Karpas-422 (cell line): ENCODE results near the gene CLASP1. TPM values are rescaled to one million over a fixed set of nuclear protein-coding genes. Genes with fewer than 3 reads are reported as not detected.

Source experiments
- DNase-seq: peaks from one replicate; pipeline ENCODE4 v3.0.0-alpha.2; 2015
- H2AFZ ChIP-seq: fragments of 200-600 bp; sonication (generic); 2 replicates; pipeline ENCODE4 v1.6.1; 2014; ENCODE audit warnings: antibody characterized with exemption, low read length, mixed read lengths
- H3K27ac ChIP-seq: fragments of 200-600 bp; sonication (generic); 2 replicates; pipeline ENCODE4 v1.5.1; 2014; ENCODE audit warnings: mild to moderate bottlenecking, low read length, moderate library complexity
- H3K27me3 ChIP-seq: fragments of 200-600 bp; sonication (generic); 2 replicates; pipeline ENCODE4 v1.6.1; 2014; ENCODE audit warnings: low read length, mixed read lengths
- H3K36me3 ChIP-seq: fragments of 200-600 bp; sonication (generic); 2 replicates; pipeline ENCODE4 v1.6.1; 2014; ENCODE audit warnings: low read length, mixed read lengths; ENCODE audit not compliant: insufficient read depth
- H3K4me1 ChIP-seq: fragments of 200-600 bp; sonication (generic); 2 replicates; pipeline ENCODE4 v1.6.1; 2014; ENCODE audit warnings: mild to moderate bottlenecking, low read length, mixed read lengths
- H3K4me2 ChIP-seq: fragments of 200-600 bp; sonication (generic); 2 replicates; pipeline ENCODE4 v1.6.1; 2014; ENCODE audit warnings: low read length, low read depth, mild to moderate bottlenecking; ENCODE audit not compliant: poor library complexity, severe bottlenecking
- H3K4me3 ChIP-seq: fragments of 200-600 bp; sonication (generic); 2 replicates; pipeline ENCODE4 v1.5.1; 2014; ENCODE audit warnings: mild to moderate bottlenecking, antibody characterized with exemption, low read length, mixed read lengths
- H3K79me2 ChIP-seq: fragments of 200-600 bp; sonication (generic); 2 replicates; pipeline ENCODE4 v1.6.1; 2014; ENCODE audit warnings: mild to moderate bottlenecking, low read length, mixed read lengths
- H3K9ac ChIP-seq: fragments of 200-600 bp; sonication (generic); 2 replicates; pipeline ENCODE4 v1.6.0; 2014; ENCODE audit warnings: low read length
- H3K9me2 ChIP-seq: fragments of 200-600 bp; sonication (generic), shearing (Covaris generic); replicated peaks from 2 replicates; pipeline ENCODE4 v1.6.0; 2014; ENCODE audit warnings: mild to moderate bottlenecking, low read length, moderate library complexity; ENCODE audit not compliant: insufficient read depth
- H3K9me3 ChIP-seq: fragments of 300-700, 200-600 bp; sonication (generic); 2 replicates; pipeline ENCODE4 v1.6.1; 2014; ENCODE audit warnings: low read length, mixed read lengths
- H4K20me1 ChIP-seq: fragments of 200-600 bp; sonication (generic); 2 replicates; pipeline ENCODE4 v1.6.1; 2014; ENCODE audit warnings: mild to moderate bottlenecking, antibody characterized with exemption, low read length, low read depth; ENCODE audit not compliant: insufficient read depth
- total RNA-seq: library from RNA; depleted of rRNA; stranded (reverse); fragments of >200 nt; shearing (Covaris generic); gene quantifications from 2 replicates; pipeline ENCODE4 v1.2.3, GENCODE V29; 2014; ENCODE audit warnings: low replicate concordance

The CLASP1 gene
- total RNA-seq, 1 experiment from 2014 or later = 102 TPM

- H3K4me2 ChIP-seq = no peak overlapping the region
- no peaks in the 10 kb centered on the region for H3K4me1 ChIP-seq
- H2AFZ ChIP-seq = no peak overlapping the region
- H3K4me3 ChIP-seq = no peak overlapping the region
- no peaks in the 10 kb centered on the region for H3K9me3 ChIP-seq
- no peak overlapping the region for H3K27ac ChIP-seq
- no peaks in the 10 kb centered on the region for H3K27me3 ChIP-seq
- H3K9me2 ChIP-seq = no peaks in the 10 kb centered on the region
- no peaks in the 10 kb centered on the region for H4K20me1 ChIP-seq
- no peak for DNase-seq
- H3K9ac ChIP-seq = no peak overlapping the region
- H3K36me3 ChIP-seq = no peaks in the 10 kb centered on the region
- no peaks in the 10 kb centered on the region for H3K79me2 ChIP-seq
Measured at GRCh38 chr2:121294881-121295840, 354.1 kb downstream of the CLASP1 start.

- Histone ChIP-seq H3K79me2 (no peaks in the 10 kb centered on the region), H2AFZ (no peak overlapping the region), H3K9ac (no peak overlapping the region), H4K20me1 (no peaks in the 10 kb centered on the region), H3K4me3 (no peak overlapping the region), H3K9me3 (no peaks in the 10 kb centered on the region), H3K4me1 (no peaks in the 10 kb centered on the region), H3K27me3 (no peaks in the 10 kb centered on the region), H3K36me3 (no peaks in the 10 kb centered on the region), H3K4me2 (no peak overlapping the region), H3K27ac (no peak overlapping the region), H3K9me2 (no peaks in the 10 kb centered on the region)
- no peak for DNase-seq
Measured at GRCh38 chr2:121293450-121294325, 355.6 kb downstream of the CLASP1 start.

GRCh38 chr2:121291251-121291580 lies 358.0 kb downstream of the CLASP1 start:
- no peak overlapping the region for H3K4me2 ChIP-seq
- H4K20me1 ChIP-seq = no peaks in the 10 kb centered on the region
- H3K27me3 ChIP-seq = no peaks in the 10 kb centered on the region
- no peak overlapping the region for H3K27ac ChIP-seq
- H3K36me3 ChIP-seq = no peaks in the 10 kb centered on the region
- DNase-seq = no peak
- no peaks in the 10 kb centered on the region for H3K9me2 ChIP-seq
- no peak overlapping the region for H3K9ac ChIP-seq
- peaks cover 10% of the 10 kb centered on the region for H3K4me1 ChIP-seq
- H3K9me3 ChIP-seq = no peaks in the 10 kb centered on the region
- no peaks in the 10 kb centered on the region for H3K79me2 ChIP-seq
- H3K4me3 ChIP-seq = no peak overlapping the region
- no peak overlapping the region for H2AFZ ChIP-seq

- H3K79me2 ChIP-seq = no peaks in the 10 kb centered on the region
- H3K27me3 ChIP-seq = no peaks in the 10 kb centered on the region
- no peak overlapping the region for H3K27ac ChIP-seq
- H3K4me2 ChIP-seq = no peak overlapping the region
- H3K9me3 ChIP-seq = no peaks in the 10 kb centered on the region
- H3K4me3 ChIP-seq = no peak overlapping the region
- H3K9me2 ChIP-seq = no peaks in the 10 kb centered on the region
- no peak overlapping the region for H3K9ac ChIP-seq
- no peak for DNase-seq
- H3K4me1 ChIP-seq = peaks cover 10% of the 10 kb centered on the region
- no peaks in the 10 kb centered on the region for H3K36me3 ChIP-seq
- H4K20me1 ChIP-seq = no peaks in the 10 kb centered on the region
- no peak overlapping the region for H2AFZ ChIP-seq
Measured at GRCh38 chr2:121289271-121289670, 360.0 kb downstream of the CLASP1 start.

GRCh38 chr2:121288454-121289231 lies 360.6 kb downstream of the CLASP1 start:
- Histone ChIP-seq H4K20me1 (no peaks in the 10 kb centered on the region), H3K9ac (no peak overlapping the region), H3K9me2 (no peaks in the 10 kb centered on the region), H3K27me3 (no peaks in the 10 kb centered on the region), H2AFZ (no peak overlapping the region), H3K4me2 (no peak overlapping the region), H3K79me2 (no peaks in the 10 kb centered on the region), H3K4me3 (no peak overlapping the region), H3K9me3 (no peaks in the 10 kb centered on the region), H3K4me1 (peaks cover 10% of the 10 kb centered on the region), H3K36me3 (no peaks in the 10 kb centered on the region), H3K27ac (no peak overlapping the region)
- no peak for DNase-seq

- no peaks in the 10 kb centered on the region for H3K36me3 ChIP-seq
- no peak overlapping the region for H3K4me3 ChIP-seq
- H3K4me1 ChIP-seq = peaks cover 10% of the 10 kb centered on the region
- no peak for DNase-seq
- H3K27me3 ChIP-seq = no peaks in the 10 kb centered on the region
- H3K4me2 ChIP-seq = no peak overlapping the region
- no peak overlapping the region for H3K9ac ChIP-seq
- no peaks in the 10 kb centered on the region for H3K79me2 ChIP-seq
- no peaks in the 10 kb centered on the region for H3K9me2 ChIP-seq
- H2AFZ ChIP-seq = no peak overlapping the region
- H3K27ac ChIP-seq = no peak overlapping the region
- H4K20me1 ChIP-seq = no peaks in the 10 kb centered on the region
- no peaks in the 10 kb centered on the region for H3K9me3 ChIP-seq
Measured at GRCh38 chr2:121287956-121288355, 361.3 kb downstream of the CLASP1 start.
